HAP-1 (cell line): ENCODE measurements around the gene FYN.

Experiments used
- DNase-seq, 2 experiments: peaks; one replicate each; pipeline ENCODE4 v3.0.0-alpha.2; 2016 to 2020; ENCODE audit warnings: low spot score in 2 of 2
- H3K27me3 ChIP-seq: fragments of 250-450 bp; sonication (Bioruptor Pico); 2 replicates; pipeline ENCODE4 v1.5.1; 2020; ENCODE audit warnings: low read depth, mild to moderate bottlenecking, moderate library complexity
- H3K36me3 ChIP-seq: fragments of 250-450 bp; sonication (Bioruptor Pico); replicated peaks from 2 replicates; pipeline ENCODE4 v1.5.1; 2020; ENCODE audit warnings: mild to moderate bottlenecking
- H3K4me1 ChIP-seq: fragments of 250-450 bp; sonication (Bioruptor Pico); 2 replicates; pipeline ENCODE4 v1.5.1; 2020; ENCODE audit warnings: mild to moderate bottlenecking
- H3K4me3 ChIP-seq: fragments of 250-450 bp; sonication (Bioruptor Pico); 2 replicates; pipeline ENCODE4 v1.5.1; 2020; ENCODE audit warnings: mild to moderate bottlenecking, moderate library complexity
- H3K9me3 ChIP-seq: fragments of 250-450 bp; sonication (Bioruptor Pico); 2 replicates; pipeline ENCODE4 v1.5.1; 2020; ENCODE audit warnings: mild to moderate bottlenecking, moderate library complexity
- in situ Hi-C: fragments of 300-500 bp; cut with MboI; formaldehyde crosslinking; loops from 3 replicates; pipeline ENCODE4 v1.14.3; 2020; ENCODE audit warnings: low sequenced_read_pairs, inconsistent platforms, mixed read lengths

The FYN gene

DNA sequence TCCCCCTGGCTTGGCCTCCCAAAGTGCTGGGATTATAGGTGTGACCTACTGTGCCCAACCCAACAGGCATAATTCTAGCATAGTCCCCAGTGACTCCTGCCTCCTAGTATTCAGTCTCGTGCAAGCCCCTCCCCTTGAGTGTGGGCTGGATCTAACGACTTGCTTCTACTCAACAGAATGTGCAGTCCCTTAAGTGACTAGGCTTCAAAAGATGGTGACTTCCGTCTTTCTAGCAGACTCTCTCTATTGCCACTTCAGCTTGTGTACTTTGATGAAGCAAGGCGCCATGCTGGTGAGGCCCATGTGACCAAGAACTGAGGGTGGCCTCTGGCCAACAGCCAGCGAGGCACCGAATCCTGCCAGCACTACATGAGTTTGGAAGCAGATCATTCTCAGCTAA is 157.9 kb downstream of the FYN start:
- Histone ChIP-seq H3K4me1 (no peaks in the 10 kb centered on the region), H3K36me3 (no peaks in the 10 kb centered on the region; the same call in 1 of the 2 replicates), H3K9me3 (no peaks in the 10 kb centered on the region), H3K27me3 (no peaks in the 10 kb centered on the region), H3K4me3 (no peak overlapping the region)
- in situ Hi-C loops = no loop called here
- no peak for DNase-seq

DNA sequence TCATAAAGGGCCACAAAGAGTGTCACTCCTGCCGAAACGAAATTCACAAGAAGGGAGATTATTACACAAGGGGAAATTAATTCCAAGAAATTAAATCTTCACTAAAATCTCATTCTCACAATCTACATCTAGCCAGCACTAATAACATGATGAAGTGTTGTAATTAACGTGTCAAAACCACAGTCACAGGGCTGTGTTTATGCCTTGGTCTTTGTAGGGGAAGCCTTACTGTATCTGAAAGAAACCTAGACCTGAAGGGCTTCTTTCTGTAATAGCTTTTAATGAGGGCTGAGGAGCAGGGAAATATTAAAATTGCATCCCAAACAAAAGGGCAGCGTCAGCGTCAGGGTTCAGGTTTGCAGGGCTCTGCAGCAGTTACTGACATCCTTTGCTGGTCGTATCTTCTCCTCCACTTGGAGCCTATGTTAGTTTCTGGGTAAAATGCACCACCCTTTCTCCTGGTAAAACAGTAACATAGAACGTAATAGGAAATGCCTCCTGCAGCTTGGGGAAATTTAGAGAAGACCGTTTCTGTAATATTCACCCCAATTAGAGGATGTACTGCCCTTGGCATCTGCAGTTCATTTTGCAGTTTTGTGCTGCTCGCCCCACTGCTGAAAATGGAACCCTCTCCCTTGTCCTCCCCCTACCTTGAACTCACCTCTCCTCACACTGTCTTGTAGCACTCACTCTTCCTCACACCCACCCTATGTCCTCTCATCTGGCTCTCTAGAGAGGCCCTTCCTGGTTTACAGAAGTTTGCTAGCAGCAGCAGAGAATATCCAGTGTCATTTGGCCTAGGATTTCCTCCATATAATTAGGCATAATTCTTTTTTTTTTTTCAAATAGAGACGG is 158.6 kb downstream of the FYN start:
- DNase-seq = no peak
- H3K27me3 ChIP-seq = no peaks in the 10 kb centered on the region
- H3K36me3 ChIP-seq = no peaks in the 10 kb centered on the region; the same call in 1 of the 2 replicates
- in situ Hi-C loops = no loop called here
- H3K9me3 ChIP-seq = no peaks in the 10 kb centered on the region
- H3K4me1 ChIP-seq = no peaks in the 10 kb centered on the region
- no peak overlapping the region for H3K4me3 ChIP-seq

DNA sequence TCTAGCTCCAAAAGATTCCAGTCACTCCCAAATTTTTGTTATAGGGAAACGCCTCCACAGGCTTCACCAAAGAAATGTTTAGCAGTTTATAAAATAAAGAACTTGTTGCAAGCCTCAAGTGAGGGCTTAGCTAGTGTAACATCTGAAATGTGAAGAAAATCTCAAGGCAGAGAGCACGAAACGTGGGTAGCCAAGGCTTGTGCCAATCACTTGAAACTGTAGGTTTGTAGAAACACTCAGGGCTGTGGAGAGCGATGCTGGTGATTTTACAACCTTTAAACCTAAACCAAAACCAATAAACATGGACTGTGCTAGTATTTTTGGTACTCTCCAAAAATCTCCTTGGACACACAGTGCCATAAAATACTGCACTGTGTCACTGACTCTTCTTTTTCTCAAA is 159.4 kb downstream of the FYN start:
- no peaks in the 10 kb centered on the region; the same call in 1 of the 2 replicates for H3K36me3 ChIP-seq
- in situ Hi-C loops = no loop called here

DNA sequence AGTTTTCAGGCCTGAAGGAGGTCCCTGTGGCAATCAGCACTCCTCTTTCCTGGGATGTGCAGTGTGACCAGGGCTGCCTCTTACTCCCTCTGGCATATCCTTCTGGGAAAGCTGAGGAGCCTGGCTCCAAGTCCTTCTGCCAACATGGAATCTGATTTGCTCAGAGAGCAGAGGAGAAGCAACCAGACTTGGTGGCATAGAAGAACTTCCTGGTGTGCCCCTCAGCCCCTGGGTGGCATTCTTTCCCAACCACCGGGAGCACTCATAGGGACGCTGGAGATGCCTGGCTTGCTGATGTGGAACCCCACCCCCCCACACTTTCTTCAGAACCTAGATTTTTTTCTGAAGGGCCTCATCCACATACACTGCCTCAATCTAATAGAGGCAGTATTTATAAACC is 160.0 kb downstream of the FYN start:
- H3K36me3 ChIP-seq = no peaks in the 10 kb centered on the region; the same call in 1 of the 2 replicates
- no peak for DNase-seq
- no peaks in the 10 kb centered on the region for H3K27me3 ChIP-seq
- H3K4me3 ChIP-seq = no peak overlapping the region
- no peaks in the 10 kb centered on the region for H3K9me3 ChIP-seq
- H3K4me1 ChIP-seq = no peaks in the 10 kb centered on the region
- in situ Hi-C loops = no loop called here

More for the DNA sequence above, 159.4 kb downstream of the FYN start:
- Histone ChIP-seq H3K27me3 (no peaks in the 10 kb centered on the region), H3K4me1 (no peaks in the 10 kb centered on the region), H3K4me3 (no peak overlapping the region), H3K9me3 (no peaks in the 10 kb centered on the region)
- DNase-seq = no peak

DNA sequence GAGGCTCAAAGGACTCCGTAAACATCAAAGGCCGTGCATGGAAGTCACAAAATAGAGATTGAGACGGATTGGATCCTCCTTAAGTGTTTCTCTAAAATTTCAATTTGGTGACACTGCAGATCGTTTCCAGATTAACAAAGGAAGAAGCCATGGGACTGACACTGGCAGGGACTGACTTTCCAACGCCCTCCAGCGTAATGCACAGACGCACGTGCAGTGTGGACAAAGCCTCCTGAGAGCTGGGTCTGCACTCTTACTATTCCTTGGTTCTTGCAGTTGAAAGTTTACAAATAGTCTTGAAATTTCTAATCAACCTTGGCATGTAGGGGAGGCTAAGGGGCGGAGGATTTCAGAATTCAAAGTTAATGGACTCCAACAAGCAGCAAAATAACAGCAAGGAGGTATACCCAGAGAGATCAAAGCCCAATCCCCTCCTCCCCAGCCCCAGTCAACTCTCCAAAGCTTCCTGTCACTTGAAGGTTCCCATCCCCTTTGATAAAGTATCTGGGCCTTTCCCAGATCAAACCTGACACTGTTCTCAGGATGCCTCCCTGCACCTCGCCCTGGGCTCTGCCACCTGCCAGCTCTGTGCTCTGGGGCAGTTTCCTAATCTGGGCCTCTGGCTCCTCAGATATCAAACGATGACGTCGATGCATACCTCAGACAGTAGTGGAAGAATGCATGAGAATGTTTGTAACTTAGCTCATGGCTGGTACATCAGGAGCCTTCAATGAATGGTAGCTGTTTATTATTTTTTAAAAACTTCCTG is 161.1 kb downstream of the FYN start:
- DNase-seq = no peak
- no peaks in the 10 kb centered on the region; the same call in 1 of the 2 replicates for H3K36me3 ChIP-seq
- H3K4me3 ChIP-seq = no peak overlapping the region
- peaks cover 5% of the 10 kb centered on the region for H3K4me1 ChIP-seq
- H3K27me3 ChIP-seq = no peaks in the 10 kb centered on the region
- no peaks in the 10 kb centered on the region for H3K9me3 ChIP-seq
- in situ Hi-C loops = no loop called here

- in situ Hi-C loops = no loop called here
- no peaks in the 10 kb centered on the region for H3K9me3 ChIP-seq
- no peak overlapping the region for H3K4me3 ChIP-seq
- H3K27me3 ChIP-seq = no peaks in the 10 kb centered on the region
- no peak for DNase-seq
- H3K36me3 ChIP-seq = no peaks in the 10 kb centered on the region; the same call in 1 of the 2 replicates
- peaks cover 9% of the 10 kb centered on the region for H3K4me1 ChIP-seq
Observed at GRCh38 chr6:111711476-111711875, 161.8 kb downstream of the FYN start.

DNA sequence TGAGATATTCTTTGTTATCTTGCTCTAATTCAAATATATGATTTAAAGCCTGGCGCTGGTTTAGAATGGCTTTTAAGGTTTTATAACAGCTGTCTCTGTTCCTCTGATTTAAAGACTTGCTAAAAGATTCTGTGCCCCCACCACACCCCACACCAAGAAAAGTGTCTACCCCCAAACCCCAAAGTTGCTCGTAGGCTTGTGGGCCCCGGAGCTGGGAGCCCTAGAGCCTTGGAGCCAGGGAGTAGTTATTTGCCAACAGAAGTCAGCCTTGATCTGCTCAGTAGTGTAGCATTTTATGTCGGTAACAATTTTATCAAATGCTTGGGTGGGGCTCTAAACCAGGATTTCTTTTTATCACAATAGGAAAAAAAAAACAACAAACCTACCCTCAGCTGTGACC is 162.3 kb downstream of the FYN start:
- H3K9me3 ChIP-seq = no peaks in the 10 kb centered on the region
- no peak overlapping the region for H3K4me3 ChIP-seq
- H3K4me1 ChIP-seq = peaks cover 15% of the 10 kb centered on the region
- in situ Hi-C loops = no loop called here
- H3K36me3 ChIP-seq = no peaks in the 10 kb centered on the region; the same call in 1 of the 2 replicates
- H3K27me3 ChIP-seq = no peaks in the 10 kb centered on the region
- DNase-seq = no peak

- in situ Hi-C loops = no loop called here
- no peak overlapping the region for H3K4me3 ChIP-seq
- H3K36me3 ChIP-seq = no peaks in the 10 kb centered on the region; the same call in 1 of the 2 replicates
- H3K27me3 ChIP-seq = no peaks in the 10 kb centered on the region
- H3K9me3 ChIP-seq = no peaks in the 10 kb centered on the region
- H3K4me1 ChIP-seq = peaks cover 15% of the 10 kb centered on the region
- no peak for DNase-seq
Observed at GRCh38 chr6:111710439-111710838, 162.8 kb downstream of the FYN start.

DNA sequence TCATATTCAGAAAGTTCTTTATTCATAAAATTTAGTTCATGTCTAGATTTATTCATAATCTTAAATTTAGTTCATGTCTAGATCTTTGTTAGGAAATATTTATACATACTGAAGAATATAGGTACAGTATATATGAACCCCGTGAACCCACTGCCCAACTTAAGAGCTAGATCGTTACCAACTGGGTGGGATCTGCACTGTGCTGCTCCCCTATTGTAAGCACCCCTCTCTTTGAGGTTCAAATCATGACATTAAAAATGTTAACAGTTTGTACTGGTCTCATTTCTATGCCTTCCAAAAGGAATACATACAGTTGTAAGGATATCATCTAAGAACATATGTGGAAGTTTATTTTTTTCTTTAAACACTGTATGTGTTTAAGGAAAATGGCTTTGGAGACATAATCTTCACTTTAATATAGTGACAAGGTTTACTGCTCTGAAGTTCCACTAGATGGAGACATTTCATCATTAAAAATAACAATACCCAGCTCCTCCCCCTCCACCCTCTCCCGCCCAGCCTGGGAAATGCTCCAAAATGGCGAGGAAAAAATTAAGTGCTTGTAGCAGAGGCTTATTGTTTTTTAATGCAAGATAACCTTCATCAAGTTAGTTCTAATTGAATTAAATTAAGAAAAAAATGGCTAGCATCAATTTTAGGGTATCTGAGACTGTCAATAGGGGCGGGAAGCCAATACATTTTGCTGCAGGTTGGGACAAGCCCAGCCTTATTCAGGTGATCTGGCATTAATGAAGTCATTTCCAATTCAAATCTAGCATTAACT is 163.4 kb downstream of the FYN start:
- in situ Hi-C loops = loop anchor here (5.0 kb wide), 1 partner anchor 287 kb away; no protein-coding TSS in a partner anchor
- no peak overlapping the region for H3K4me3 ChIP-seq
- H3K9me3 ChIP-seq = no peaks in the 10 kb centered on the region
- H3K27me3 ChIP-seq = no peaks in the 10 kb centered on the region
- DNase-seq = peak; percentile 70 to 86
- no peaks in the 10 kb centered on the region; the same call in 1 of the 2 replicates for H3K36me3 ChIP-seq
- H3K4me1 ChIP-seq = peaks cover 15% of the 10 kb centered on the region

DNA sequence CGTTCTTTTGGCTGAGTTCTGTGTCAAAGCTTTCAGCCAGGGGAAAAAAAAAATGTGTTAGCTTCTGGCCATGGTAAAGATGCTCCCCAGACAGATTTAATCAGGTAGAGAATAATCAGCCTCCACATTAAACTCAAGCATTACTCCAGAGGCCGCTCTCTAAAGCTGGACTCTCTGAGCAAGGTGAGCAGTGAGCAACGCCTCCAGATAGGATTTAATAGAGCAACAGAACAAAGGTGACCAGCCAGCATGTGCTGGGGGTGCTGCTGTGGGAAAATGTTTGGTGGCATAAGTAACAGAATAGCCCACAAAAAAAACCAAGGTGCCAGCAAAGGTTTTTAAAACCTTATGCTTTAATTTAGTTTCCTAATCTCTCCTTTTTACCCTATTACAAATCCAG is 164.1 kb downstream of the FYN start:
- in situ Hi-C loops = loop anchor here (5.0 kb wide), 1 partner anchor 288 kb away; no protein-coding TSS in a partner anchor
- H3K27me3 ChIP-seq = no peaks in the 10 kb centered on the region
- H3K4me1 ChIP-seq = peaks cover 15% of the 10 kb centered on the region
- H3K36me3 ChIP-seq = no peaks in the 10 kb centered on the region; the same call in 1 of the 2 replicates
- H3K9me3 ChIP-seq = no peaks in the 10 kb centered on the region
- DNase-seq = no peak
- no peak overlapping the region for H3K4me3 ChIP-seq

GRCh38 chr6:111707773-111708172 is 165.5 kb downstream of the FYN start:
- no peaks in the 10 kb centered on the region for H3K9me3 ChIP-seq
- H3K4me3 ChIP-seq = no peak overlapping the region
- no peak for DNase-seq
- peaks cover 15% of the 10 kb centered on the region for H3K4me1 ChIP-seq
- H3K36me3 ChIP-seq = no peaks in the 10 kb centered on the region; the same call in 1 of the 2 replicates
- H3K27me3 ChIP-seq = no peaks in the 10 kb centered on the region
- in situ Hi-C loops = loop anchor here (5.0 kb wide), 1 partner anchor 290 kb away; no protein-coding TSS in a partner anchor

DNA sequence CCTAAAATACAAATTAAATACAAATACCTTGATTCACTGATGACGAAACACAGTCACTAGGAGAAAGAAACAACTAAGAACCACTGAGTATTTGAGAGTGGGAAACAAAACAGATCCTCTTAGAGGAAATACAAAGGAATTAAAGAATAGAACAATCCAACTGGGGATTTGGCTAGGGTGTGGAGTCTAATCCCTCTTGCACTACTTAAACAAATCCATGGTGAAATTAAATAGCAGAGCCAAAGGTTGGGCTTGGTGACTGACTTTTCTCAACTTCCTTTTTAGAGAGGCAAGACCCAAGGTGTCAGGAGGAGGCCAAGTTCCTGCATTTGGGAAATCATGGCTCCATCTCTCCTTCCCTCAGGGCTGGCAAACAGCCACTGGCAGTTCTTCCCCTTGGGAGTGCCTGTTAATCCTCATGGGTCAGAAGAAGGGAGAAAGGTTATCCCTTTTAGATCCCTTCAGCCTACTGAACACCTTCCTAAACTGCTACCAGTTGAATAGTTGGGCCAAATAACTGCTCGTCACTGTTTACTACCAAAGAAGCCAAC is 166.3 kb downstream of the FYN start:
- in situ Hi-C loops = loop anchor here (5.0 kb wide), 1 partner anchor 290 kb away; no protein-coding TSS in a partner anchor
- Histone ChIP-seq H3K27me3 (no peaks in the 10 kb centered on the region), H3K4me1 (peaks cover 15% of the 10 kb centered on the region), H3K4me3 (no peak overlapping the region), H3K36me3 (no peaks in the 10 kb centered on the region), H3K9me3 (no peaks in the 10 kb centered on the region)
- DNase-seq = peak; percentile 79 to 99

DNA sequence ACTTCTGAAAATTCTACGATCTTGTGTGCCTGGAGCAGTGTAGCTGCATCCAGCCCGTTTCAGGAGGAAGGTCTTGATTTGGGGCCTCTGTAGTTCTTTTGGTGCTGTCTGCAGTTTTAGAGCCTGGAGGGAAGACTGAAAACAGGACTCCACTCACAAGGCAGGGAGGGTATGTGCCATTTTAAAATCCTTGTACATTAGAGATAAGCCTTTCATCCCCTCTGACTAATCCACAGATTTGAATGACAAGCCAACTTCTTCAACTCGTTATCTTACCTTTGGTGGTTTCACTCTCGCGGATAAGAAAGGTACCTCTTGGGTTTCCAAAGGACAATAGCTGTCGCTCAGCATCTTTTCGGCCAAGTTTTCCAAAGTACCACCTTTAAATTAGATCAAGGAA is 169.5 kb downstream of the FYN start:
- Histone ChIP-seq H3K27me3 (no peaks in the 10 kb centered on the region), H3K36me3 (no peaks in the 10 kb centered on the region), H3K4me1 (peaks cover 26% of the 10 kb centered on the region), H3K9me3 (no peaks in the 10 kb centered on the region), H3K4me3 (no peak overlapping the region)
- in situ Hi-C loops = no loop called here
- no peak for DNase-seq
